HT-29 (cell line): ENCODE data around the gene OTOGL. TPM values are rescaled to one million over a fixed set of nuclear protein-coding genes. Genes with fewer than 3 reads are reported as not detected.
A peak's percentile ranks its signal among the peaks of the same experiment; 100 is the strongest.
"Not testable (repeated sequence)": the region's sequence is repeated elsewhere in the genome, so short reads cannot be mapped to it uniquely, and the experiment has no call there.

Experiments
- DNase-seq: peaks from one replicate; pipeline ENCODE4 v3.0.0-alpha.2; 2015; ENCODE audit warnings: low spot score
- total RNA-seq: library from RNA; depleted of rRNA; stranded (reverse); fragments of >200 nt; shearing (Covaris generic); gene quantifications from 2 replicates; pipeline ENCODE4 v1.2.3, GENCODE V29; 2014

The OTOGL gene
- total RNA-seq, 1 experiment from 2014 or later = 0.13 TPM

DNA sequence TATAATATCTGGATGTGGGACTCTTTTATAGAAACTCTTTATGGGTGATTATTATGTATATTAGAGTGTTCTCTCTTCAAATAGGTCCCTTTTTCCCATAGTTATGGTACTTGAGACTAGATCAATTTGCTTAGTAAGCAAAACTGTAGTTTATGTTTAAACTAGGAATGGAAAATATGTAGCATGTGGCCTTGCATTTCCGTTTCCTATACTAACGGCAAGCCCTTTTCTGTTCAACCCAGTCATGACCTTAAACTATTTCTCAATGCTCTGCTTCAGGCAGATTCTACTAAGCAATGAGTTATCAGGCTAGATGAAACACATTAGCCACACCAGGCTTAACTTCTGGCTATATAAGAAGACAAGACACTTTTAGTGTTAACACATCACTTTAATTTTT is 84.6 kb downstream of the OTOGL start:
- no peak for DNase-seq

DNA sequence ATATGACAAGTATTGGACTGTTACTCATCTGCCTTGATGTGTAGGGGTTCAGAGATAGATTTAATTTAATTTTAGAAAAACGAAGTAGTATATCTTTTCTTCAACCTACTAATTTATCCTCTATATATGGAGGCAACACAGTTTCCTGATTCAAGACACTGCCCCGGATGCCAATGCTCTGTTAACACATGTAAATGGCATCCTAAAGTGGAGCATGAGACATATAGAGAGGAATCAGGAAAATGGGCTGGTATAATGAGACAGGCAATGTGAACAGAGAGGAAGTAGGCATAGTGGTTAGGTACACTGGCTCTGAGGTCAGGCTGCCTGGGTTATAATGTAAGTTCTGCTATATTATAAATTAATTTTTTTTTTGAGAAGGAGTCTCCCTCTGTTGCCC is 85.6 kb downstream of the OTOGL start:
- no peak for DNase-seq

DNA sequence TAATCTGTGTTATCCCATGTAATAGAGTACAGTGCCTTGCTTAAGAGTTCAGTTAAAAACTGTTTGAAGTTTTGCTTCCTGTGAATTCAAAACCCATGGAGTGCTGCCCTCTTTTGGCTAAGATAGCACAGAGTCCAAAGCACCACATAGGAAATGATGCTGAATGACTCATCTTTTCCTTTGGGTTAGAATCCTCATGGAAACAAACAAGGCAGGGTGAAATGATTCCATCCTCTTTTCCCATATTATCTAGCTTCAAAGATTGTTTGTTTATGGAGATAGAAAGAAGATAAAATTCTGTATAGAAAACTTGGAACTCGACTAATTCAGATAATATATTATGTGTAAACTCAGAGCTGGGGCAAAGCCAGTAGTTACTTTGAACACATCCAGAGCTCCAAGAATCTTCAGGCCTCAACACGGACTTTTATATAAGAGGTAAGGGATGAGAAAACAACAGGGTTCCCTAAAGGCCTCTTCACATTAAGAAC is 87.4 kb downstream of the OTOGL start:
- DNase-seq = peak; percentile 80

DNA sequence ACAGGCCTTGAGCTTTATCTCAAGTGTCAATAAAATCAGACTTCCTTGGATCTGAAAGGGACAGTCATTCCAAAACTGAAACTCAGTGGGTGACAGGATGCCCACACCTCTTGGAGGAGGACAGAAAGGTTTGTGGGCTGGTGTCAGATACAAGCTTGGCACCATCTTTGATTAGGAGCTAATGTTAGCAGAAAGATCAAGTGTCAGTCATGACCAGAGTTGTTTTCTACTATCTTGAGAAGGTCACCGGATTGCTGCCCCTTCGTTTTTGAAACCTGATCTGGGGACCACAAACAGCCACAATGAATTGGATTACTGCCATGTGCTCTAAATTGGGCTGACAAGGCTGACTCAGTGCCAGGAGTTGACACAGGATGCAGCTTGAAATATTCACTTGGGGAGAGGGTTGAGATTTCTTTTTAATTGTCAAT is 88.3 kb downstream of the OTOGL start:
- DNase-seq = no peak

DNA sequence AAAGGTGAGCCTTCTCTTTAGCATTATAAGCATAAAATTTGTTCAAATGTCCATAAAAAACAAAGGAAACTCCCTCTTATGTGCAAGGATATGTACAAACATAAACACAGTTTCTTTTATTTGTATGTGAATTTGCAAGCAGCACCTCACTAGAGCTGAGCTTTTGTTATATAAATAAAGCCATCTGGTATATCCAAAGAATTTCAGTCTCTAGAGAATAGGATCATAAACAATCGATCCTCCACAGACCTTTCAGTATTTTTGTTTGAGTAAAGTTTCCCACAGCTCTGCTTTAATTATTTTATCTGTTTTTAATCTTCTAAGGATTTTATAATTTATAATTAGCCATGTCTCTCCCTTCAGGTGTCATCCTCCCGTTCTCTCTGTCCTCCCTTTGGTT is 89.2 kb downstream of the OTOGL start:
- no peak for DNase-seq

DNA sequence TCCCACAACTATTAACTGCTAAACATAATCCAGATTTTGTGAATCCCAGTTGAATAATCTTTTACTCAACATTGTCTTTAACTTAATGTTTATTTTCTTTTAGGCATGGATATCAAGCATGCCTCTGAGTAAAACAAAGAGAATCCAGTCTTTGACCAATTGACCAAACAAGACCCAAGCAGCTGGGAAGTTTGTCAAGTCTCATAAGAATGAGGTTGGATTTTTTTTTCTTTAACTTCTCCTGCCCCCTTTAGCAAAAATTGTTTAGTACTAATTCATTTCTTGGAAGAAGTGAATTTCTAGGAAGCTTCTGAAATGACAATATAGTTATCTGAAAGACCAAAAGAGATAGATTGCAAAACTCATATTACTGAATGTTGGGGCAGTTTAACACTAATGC is 89.9 kb downstream of the OTOGL start:
- no peak for DNase-seq

DNA sequence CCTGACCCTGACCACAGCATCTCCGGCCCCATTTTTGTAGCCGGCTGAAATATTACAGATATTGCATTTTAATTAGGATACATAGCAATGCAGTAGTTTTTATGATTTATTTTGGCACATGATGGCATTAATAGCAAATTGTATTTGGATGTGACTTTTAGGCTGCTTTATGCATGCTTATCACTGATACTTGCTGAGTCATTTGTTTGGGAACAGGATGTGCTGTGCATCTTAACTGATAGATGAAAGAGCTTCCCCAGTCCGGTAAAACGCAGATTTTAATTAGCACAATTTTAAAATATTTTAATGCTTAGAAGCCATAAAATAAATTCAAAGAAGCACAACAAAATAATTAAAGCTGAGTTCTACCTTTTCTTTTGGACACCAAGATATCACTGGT is 90.7 kb downstream of the OTOGL start:
- no peak for DNase-seq

DNA sequence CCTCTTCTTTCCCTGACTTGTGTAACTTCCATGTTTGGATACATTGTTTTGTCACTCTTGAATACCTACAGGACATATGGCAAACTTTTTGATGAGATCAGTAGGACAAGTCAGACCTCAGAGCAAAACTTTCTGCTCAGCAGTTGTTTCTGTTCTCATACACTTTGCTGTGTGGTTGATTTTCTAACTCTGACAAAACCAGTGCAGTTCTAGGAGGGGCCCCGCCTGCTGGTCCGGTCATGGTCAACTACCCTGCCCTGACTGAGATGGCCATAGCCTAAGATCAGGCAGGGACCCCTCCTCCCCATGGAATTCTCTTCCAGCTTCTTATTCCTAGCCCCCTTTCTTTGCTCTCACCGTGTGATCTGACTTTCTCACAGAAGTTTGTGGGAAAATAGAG is 92.8 kb downstream of the OTOGL start:
- no peak for DNase-seq

DNA sequence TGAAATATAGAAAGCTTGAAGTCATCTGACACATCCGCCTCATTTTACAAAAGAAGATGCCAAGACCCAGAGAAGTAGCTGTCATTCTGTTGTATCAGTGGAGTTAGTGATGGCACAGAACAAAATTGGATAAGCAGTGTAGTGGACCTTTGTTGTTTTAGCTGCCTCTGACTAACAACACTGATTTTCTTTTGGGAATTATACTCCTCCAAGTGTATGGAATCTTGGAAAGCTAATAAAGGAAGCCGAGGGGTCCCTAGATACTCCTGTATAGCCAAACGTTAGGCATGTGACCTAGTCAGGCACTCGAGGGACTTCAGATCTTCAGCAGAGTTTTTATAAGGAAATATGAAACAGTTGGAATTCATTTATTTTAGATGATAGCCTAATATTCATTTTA is 94.5 kb downstream of the OTOGL start:
- no peak for DNase-seq

DNA sequence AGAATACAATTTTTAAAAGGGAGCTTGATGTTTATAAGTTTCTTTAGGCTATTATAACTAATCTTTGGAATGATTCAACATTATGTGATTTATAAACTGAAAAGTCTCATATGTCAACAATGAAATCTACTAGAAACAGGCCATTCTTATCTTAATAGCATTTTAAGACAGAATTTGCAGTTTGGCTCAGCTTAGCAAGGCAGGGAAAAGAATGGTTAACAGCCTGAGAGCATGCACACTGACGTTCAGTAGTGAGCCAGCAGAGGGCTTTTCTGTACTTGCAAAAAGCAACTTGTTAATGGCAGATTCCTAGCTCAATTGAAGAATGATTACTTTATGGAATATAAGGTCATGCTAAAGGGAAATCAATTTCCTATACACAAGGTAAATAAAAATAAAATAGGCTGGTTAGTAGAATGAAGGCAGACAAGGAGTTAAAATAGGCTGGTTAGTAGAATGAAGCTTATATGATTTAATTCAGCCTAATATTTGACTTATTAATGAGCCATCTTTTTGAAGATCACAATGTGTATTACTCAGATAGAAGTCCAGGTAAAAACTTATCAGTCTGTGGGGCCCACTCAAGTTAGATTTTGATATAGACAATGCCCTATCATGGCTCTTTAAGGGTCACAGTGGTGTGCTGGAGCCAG is 95.9 kb downstream of the OTOGL start:
- peak; percentile 64 for DNase-seq

DNA sequence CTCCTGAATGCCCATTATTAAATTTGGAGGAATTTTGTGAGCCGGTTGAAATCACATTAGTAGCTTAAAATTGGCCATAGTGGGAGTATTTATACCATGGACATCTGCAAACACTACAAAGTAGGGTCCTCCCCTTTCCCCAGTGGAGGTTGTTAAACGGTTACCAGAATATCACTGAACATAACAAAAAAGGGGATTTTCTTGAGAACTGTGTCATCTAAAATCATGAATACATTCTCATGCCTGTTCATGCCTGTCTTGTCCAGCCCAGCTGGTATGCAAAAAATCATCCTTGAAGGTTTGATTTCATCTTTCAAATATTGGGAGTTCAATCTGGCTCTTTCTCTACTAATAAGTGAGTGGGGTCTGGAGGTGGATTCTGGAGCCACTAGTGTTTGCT is 96.4 kb downstream of the OTOGL start:
- DNase-seq = no peak

DNA sequence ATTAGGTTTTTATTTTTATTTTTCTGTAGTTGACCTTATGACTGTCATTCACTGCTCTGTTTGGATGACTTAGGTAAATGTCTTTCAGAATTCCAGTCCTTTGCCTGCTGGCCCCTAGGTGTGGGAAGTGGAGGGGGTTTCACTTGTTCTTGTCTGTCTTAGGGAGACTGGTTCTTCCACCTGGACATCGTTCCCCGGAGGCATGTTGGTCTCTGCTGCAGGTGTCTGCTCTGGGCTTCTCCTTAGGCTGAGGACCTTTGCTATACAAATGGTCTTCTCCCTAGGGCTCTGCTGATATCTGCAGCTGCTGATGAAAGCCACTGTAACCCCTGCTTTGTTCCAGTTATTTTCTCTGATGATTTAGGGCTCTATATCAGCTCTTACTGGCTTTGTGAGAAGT is 97.1 kb downstream of the OTOGL start:
- DNase-seq = no peak

DNA sequence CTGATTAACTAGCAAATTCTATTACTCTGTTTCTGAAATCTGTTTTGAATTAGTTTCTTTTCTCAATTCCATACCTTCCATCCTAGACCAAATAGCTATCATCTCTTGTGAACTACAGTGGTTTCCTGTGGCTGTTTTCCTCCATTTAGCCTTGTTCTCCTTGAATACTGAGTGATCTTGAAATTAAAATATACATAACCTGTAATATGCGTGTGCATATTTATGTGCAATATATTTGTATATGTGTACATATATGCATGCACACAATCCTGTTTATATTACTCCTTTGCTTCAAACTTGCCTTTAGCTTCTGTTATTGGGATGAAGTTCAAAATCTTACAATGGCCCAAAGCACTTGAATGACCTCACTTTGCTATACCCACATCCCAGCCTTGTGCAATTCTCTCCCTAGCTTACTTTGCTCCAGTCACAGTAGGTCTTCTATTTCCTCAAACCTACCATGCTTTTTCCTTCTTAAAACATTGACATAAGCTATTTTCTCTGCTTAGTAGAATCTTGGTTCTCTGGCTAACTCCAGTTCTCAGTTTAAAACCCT is 99.5 kb downstream of the OTOGL start:
- no peak for DNase-seq

DNA sequence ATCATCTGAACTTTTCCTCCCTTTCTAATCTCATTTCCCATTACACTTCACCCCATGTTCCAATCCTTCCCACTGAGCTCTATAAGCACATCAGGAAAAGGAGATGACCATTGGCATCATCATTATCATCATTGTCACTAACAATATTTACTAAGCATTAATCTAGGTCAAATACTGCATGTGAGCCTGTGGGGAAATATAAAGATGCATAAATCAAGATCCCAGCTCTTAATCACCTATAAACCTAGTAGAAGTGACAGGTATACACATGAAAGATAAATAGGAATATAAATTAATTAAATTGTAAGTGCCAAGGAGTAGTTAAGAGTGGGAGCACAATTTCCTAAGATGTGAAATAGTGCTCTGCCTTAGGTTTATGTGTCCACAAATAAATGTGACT is 100.6 kb downstream of the OTOGL start:
- no peak for DNase-seq

DNA sequence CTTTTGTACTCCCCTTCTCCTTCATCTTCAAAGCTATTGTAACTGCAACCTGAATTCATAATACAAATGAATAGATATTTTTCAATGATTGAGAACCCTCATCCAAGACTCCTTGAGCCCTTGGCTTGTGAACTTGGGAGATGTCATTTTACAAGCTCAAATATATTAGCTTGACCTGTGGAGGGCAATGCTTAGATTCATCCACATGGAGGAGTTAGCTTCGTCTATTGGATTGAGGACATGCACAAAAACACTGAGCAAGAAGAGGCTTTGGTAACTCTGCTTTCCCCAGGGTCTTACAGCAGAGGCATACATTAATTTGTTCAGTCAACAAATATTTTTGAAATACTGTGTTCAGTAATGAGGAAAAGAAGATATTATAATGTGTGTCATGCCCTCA is 101.1 kb downstream of the OTOGL start:
- DNase-seq = no peak

DNA sequence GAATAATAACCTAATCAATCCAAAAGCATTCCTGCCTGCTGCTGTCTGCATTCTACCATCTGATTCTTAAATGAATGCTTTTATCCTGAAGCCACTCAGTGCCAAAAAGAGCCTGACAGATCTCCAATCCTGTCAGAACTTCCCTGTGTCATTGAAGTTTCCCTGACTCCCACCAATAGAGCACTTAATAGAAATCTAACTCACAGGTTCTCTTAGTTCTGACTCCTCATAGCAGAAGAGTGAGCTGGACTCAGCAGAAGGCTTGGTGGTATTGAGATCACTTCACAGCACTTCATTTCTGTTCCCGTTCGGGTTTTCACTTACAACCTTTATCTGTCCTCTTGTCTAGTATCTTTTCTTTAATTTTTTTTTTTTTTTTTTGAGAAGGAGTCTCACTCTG is 102.6 kb downstream of the OTOGL start:
- DNase-seq = no peak

DNA sequence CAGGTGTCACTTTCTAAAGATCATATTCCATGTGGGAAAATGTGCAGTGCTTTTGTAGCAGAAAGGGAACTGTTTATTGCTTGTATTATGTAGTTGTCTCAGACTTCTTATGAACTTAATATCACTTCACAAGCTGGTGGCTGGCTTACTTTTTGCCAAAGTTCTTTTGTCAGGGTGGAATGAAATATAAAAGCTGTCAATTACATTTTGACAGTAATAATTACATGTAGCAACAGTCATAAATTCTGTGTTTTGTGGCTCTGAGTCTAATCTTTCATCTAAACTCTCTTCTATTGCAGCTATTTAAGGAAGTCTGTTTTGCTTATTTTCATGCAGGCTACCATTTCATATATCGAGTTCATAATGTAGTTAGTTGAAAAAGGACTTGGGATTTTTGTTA is 106.6 kb downstream of the OTOGL start:
- DNase-seq = no peak

DNA sequence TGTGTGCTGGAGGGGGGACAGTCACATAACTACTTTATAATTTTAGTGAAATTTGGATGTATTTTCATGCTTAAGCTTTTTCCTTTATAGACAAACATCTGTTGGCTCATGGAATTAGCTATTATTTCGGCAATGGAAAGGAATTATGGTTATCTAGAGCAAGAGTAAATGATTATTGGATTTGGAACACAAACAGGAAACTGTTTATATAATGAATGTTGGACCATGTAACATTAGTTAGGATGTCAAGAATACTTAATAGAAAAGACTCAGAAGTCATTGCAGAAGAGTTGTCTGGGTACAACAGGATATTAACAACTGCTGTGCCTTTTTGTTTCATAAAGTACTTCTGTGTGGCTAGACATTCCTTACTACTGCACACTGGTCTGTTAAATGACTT is 108.7 kb downstream of the OTOGL start:
- DNase-seq = no peak

DNA sequence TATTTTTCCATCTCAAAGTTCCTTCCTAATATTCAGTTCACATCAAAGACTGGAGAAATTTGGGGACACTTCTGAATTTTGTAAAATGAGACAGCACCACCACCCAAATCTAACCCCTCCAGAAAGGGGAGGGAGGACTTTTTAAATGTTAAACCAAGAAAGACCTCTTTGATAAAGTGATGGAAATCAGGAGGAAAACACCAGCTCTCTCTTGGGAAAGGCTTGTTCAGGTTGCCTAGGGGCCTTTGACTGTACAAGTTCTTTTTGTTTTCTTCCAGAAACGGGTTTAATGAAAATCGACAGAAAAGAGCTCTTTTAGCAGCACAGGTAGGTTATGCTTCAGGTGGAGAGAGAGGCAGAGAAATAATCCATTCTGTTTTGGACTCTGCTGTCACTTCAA is 112.3 kb downstream of the OTOGL start:
- no peak for DNase-seq

DNA sequence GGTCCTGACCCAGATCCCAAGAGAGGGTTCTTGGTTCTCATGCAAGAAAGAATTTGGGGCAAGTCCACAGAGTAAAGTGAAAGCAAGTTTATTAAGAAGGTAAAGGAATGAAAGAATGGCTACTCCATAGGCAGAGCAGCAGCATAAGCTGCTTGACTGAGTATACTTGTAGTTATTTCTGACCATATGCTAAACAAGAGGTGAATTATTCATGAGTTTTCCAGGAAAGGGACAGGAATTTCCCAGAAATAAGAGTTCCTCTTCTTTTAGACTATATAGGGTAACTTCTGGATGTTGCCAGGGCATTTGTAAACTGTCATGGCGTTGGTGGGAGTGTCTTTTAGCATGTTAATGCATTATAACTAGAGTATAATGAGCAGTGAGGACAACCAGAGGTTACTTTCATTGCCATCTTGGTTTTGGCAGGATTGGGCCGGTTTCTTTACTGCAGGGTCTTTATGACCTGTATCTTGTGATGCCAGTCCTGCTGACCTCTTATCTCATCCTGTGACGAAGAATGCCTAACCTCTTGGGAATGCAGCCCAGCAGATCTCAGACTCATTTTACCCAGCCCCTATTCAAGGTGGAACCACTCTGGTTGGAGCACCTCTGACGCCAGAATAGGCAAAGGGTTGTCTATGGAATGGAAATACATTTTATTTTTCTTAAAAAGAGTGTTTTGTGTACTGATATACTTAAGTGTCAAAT is 113.8 kb downstream of the OTOGL start:
- DNase-seq = no peak

DNA sequence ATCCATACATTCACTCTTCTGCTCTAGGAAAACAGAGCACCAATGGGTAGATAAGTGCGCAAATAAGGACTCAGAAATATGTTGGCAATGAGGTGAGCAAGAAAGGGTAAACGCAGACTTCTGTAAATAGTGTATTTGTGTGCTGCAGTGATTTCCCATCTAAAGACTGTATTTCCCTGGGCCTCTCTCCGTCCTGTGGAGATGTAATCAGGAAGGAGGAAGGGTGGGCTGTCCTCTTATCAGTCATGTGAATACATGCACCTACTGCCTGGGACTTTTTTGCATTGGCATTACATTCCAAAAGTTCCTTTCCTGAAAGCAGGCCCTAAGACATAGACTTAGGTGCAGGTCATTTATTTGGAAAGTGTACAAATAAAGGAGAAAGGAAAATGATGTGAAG is 114.5 kb downstream of the OTOGL start:
- no peak for DNase-seq

DNA sequence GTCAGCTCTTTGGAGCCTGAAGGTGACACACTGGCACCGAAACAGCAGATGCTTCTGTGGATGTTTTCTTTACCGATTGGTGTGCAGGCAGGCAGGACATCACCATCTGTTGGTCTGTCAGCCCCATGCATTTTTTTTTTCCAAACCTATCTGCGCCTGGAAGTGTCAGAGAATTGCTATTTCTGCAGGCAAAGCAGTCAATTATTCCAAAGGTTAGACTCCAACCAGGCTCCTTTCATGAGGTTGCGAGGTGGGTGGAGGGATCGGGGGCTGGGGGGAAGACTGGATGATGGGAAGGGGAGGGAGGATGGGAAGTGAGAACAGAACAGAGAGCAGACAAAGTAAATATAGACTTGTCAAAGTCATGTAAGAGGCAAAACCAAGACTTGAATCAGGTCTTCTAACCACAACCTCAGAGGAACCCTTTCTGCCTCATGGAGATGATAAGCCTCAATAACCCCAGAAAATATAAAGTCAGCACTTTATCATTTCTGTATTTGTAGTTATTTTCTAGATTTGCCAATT is 117.7 kb downstream of the OTOGL start:
- DNase-seq = no peak

DNA sequence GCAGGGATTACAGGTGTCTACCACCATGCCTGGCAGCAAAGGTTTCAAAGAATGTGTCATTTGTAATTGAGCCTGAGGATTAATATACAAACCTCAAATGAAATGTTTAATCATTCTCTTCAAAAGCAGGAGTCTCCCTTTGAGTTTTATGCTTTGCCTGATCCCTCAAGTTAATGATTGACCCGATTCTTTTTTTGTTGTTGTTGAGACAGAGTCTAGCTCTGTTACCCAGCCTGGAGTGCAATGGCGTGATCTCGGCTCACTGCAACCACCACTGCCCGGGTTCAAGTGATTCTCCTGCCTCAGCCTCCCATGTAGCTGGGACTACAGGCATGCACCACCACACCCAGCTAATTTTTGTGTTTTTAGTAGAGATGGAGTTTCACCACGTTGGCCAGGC is 119.6 kb downstream of the OTOGL start:
- not testable (repeated sequence) for DNase-seq
